Measurements from ENCODE around the gene SYT14.

SYT14 gene

GRCh38 chr1:210117681-210118170 is 179.7 kb downstream of the SYT14 start:
- TF ChIP-seq GLIS3 (CRISPR knock-in tag; IDR thresholded peaks at IDR 0.05) (no peak), ZNF70 (CRISPR knock-in tag; IDR thresholded peaks at IDR 0.05) (no peak), CREB5 (CRISPR knock-in tag; IDR thresholded peaks at IDR 0.05; ENCODE audit: low read depth) (no peak), ARNTL (CRISPR knock-in tag; IDR thresholded peaks at IDR 0.05; ENCODE audit: borderline replicate concordance, low read depth) (no peak), BACH2 (CRISPR knock-in tag; IDR thresholded peaks at IDR 0.05; ENCODE audit: borderline replicate concordance) (no peak), POU6F1 (CRISPR knock-in tag; IDR thresholded peaks at IDR 0.05; ENCODE audit: borderline replicate concordance, low read depth) (no peak), CSRNP3 (CRISPR knock-in tag; IDR thresholded peaks at IDR 0.05) (no peak), ZC3H10 (CRISPR knock-in tag; IDR thresholded peaks at IDR 0.05) (no peak), ISL1 (CRISPR knock-in tag; IDR thresholded peaks at IDR 0.05) (no peak), ZNF565 (CRISPR knock-in tag; conservative IDR thresholded peaks at IDR 0.05; ENCODE audit: low read depth) (no peak), ZNF8 (CRISPR knock-in tag; IDR thresholded peaks at IDR 0.05) (no peak), SNAI2 (CRISPR knock-in tag; IDR thresholded peaks at IDR 0.05) (no peak)
- ATAC-seq, result no peak

- TF ChIP-seq ZC3H10 (CRISPR knock-in tag; IDR thresholded peaks at IDR 0.05) (peak; percentile 54; the same call in 1 of the 2 replicates), GLIS3 (CRISPR knock-in tag; IDR thresholded peaks at IDR 0.05) (no peak), ZNF565 (CRISPR knock-in tag; conservative IDR thresholded peaks at IDR 0.05; ENCODE audit: low read depth) (no peak), OSR1 (CRISPR knock-in tag; IDR thresholded peaks at IDR 0.05) (no peak), TOX (CRISPR knock-in tag; IDR thresholded peaks at IDR 0.05; ENCODE audit: borderline replicate concordance) (0 out of 2 replicates have a peak, but pooled peaks have one; percentile 37), ZFP30 (CRISPR knock-in tag; IDR thresholded peaks at IDR 0.05) (no peak)
- ATAC-seq, result peak; percentile 22
Measured at GRCh38 chr1:210123383-210123782, 185.4 kb downstream of the SYT14 start.

GRCh38 chr1:210123924-210124589 is 186.0 kb downstream of the SYT14 start:
- ATAC-seq, result peak; percentile 74
- TF ChIP-seq BACH2 (CRISPR knock-in tag; IDR thresholded peaks at IDR 0.05; ENCODE audit: borderline replicate concordance), result no peak
- TF ChIP-seq TOX (CRISPR knock-in tag; IDR thresholded peaks at IDR 0.05; ENCODE audit: borderline replicate concordance), result peak; percentile 89
- no peak; the same call in 1 of the 2 replicates for TF ChIP-seq ISL1 (CRISPR knock-in tag; IDR thresholded peaks at IDR 0.05)
- peak; percentile 88; the same call in 1 of the 2 replicates for TF ChIP-seq ZC3H10 (CRISPR knock-in tag; IDR thresholded peaks at IDR 0.05)

- TF ChIP-seq PATZ1 (CRISPR knock-in tag; IDR thresholded peaks at IDR 0.05; ENCODE audit: borderline replicate concordance) (no peak), TCF4 (CRISPR knock-in tag; IDR thresholded peaks at IDR 0.05; ENCODE audit: borderline replicate concordance) (no peak), TSHZ2 (CRISPR knock-in tag; IDR thresholded peaks at IDR 0.05) (no peak), ZFP30 (CRISPR knock-in tag; IDR thresholded peaks at IDR 0.05) (no peak), ZC3H10 (CRISPR knock-in tag; IDR thresholded peaks at IDR 0.05) (no peak), ZFP3 (CRISPR knock-in tag; IDR thresholded peaks at IDR 0.05) (no peak), CSRNP3 (CRISPR knock-in tag; IDR thresholded peaks at IDR 0.05) (no peak)
- ATAC-seq, result peak; percentile 62
Measured at GRCh38 chr1:210124736-210125135, 186.7 kb downstream of the SYT14 start.

Measured in SK-N-SH treated with all-trans-retinoic acid at 6 μM for 48 hours (cell line).